Upper lobe of left lung (tissue), 6 donors: ENCODE data around the gene PITX1. TPM values are rescaled to one million over a fixed set of nuclear protein-coding genes. Genes with fewer than 3 reads are reported as not detected.

Experiments used
- ATAC-seq, 2 donors: fragments of 200-7000 bp; cut with Tn5 transposase; one replicate each; pipeline ENCODE4 v1.9.1; 2022; ENCODE audit warnings: mild to moderate bottlenecking in 2 of 2, moderate library complexity in 2 of 2; ENCODE audit not compliant: low FRiP score in 2 of 2
- DNase-seq, 2 donors: peaks; one replicate each; pipeline ENCODE4 v3.0.0-alpha.2; 2019 to 2020
- H3K27ac ChIP-seq, 4 donors: fragments of 200-600 bp; sonication (generic); one replicate each; pipeline ENCODE4 v1.5.1; 2016 to 2019
- H3K27me3 ChIP-seq, 4 donors: fragments of 200-600 bp; sonication (generic); one replicate each; pipeline ENCODE4 v1.5.1; 2017 to 2019
- H3K36me3 ChIP-seq, 4 donors: fragments of 200-600 bp; sonication (generic); one replicate each; pipeline ENCODE4 v1.5.1; 2016 to 2019
- H3K4me1 ChIP-seq, 4 donors: fragments of 200-600 bp; sonication (generic); one replicate each; pipeline ENCODE4 v1.5.1; 2018 to 2019
- H3K4me3 ChIP-seq, 4 donors: fragments of 200-600 bp; sonication (generic); one replicate each; pipeline ENCODE4 v1.5.1; 2017 to 2019; ENCODE audit warnings: mild to moderate bottlenecking in 2 of 4, moderate library complexity in 1 of 4
- H3K9me3 ChIP-seq, 4 donors: fragments of 200-600 bp; sonication (generic); one replicate each; pipeline ENCODE4 v1.5.1; 2018 to 2019
- CTCF ChIP-seq, 6 experiments: fragments of 450-650 bp in 4 of 6; fragments of 200-600 bp in 2 of 6; sonication (generic) in 2 of 6; IDR thresholded peaks; one replicate each; pipeline ENCODE4 v1.5.1; 2016 to 2019; ENCODE audit warnings: antibody characterized with exemption in 6 of 6
- EP300 ChIP-seq, 4 donors: sonication (generic); formaldehyde crosslinking; IDR thresholded peaks; one replicate each; pipeline ENCODE4 v1.5.1; 2017; ENCODE audit warnings: antibody characterized with exemption in 4 of 4, control low read depth in 2 of 4
- POLR2A ChIP-seq, 4 donors: fragments of 450-650 bp; IDR thresholded peaks; one replicate each; pipeline ENCODE4 v1.5.1; 2016 to 2017; ENCODE audit warnings: antibody characterized with exemption in 4 of 4, mild to moderate bottlenecking in 2 of 4
- POLR2AphosphoS5 ChIP-seq, 2 donors: sonication (generic); formaldehyde crosslinking; IDR thresholded peaks; one replicate each; pipeline ENCODE4 v1.5.1; 2017; ENCODE audit warnings: antibody characterized with exemption in 2 of 2
- WGBS, 2 donors: methylation state at CpG; one replicate each; pipeline ENCODE4 v1.1.5; 2017 to 2018; 5-methylcytosine and 5-hydroxymethylcytosine counted together
- total RNA-seq, 6 donors: library from RNA; depleted of rRNA in 4 of 6; stranded (reverse); fragments of >200 nt in 4 of 6; gene quantifications; one replicate each; pipeline versions ENCODE4 v1.1.0 to v1.2.1, GENCODE V29; 2016 to 2021
- donor health status: DM: no; HTN: no; CAD: no; lungs with moderate emphysema.
- donor health status: DM: no; HTN: yes; CAD: no; lungs with severe emphysema.

The PITX1 gene
- total RNA-seq, 6 donors from 2014 or later = 0.23 to 11.0 (median 1.0) TPM; not detected in 2

- H3K27me3 ChIP-seq = peaks cover 0 to 7% (median 3%) of the 10 kb centered on the region in 4 donors
- H3K4me3 ChIP-seq = no peak overlapping the region
- H3K36me3 ChIP-seq = no peaks in the 10 kb centered on the region
- DNase-seq = no peak
- H3K4me1 ChIP-seq = peaks cover 0 to 4% (median 0%) of the 10 kb centered on the region in 4 donors
- no peak for ATAC-seq
- TF ChIP-seq EP300 (IDR thresholded peaks at IDR 0.05) (no peak), CTCF (IDR thresholded peaks at IDR 0.05) (no peak), POLR2A (IDR thresholded peaks at IDR 0.05) (no peak), POLR2AphosphoS5 (IDR thresholded peaks at IDR 0.05) (no peak)
- WGBS, 2 donors = 24 to 40% methylated on average over 1 of the region's 1 CpG
- no peak overlapping the region for H3K27ac ChIP-seq
- no peaks in the 10 kb centered on the region for H3K9me3 ChIP-seq
Measured at GRCh38 chr5:135048930-135049329, 14.9 kb upstream of the PITX1 start.

GRCh38 chr5:135048286-135048685 lies 14.3 kb upstream of the PITX1 start:
- H3K27me3 ChIP-seq = peaks cover 0 to 7% (median 3%) of the 10 kb centered on the region in 4 donors
- TF ChIP-seq CTCF (IDR thresholded peaks at IDR 0.05) (no peak), POLR2AphosphoS5 (IDR thresholded peaks at IDR 0.05) (no peak)
- H3K9me3 ChIP-seq = no peaks in the 10 kb centered on the region
- DNase-seq (no peak), ATAC-seq (no peak)
- no peak overlapping the region for H3K4me3 ChIP-seq
- H3K4me1 ChIP-seq = peaks cover 0 to 4% (median 0%) of the 10 kb centered on the region in 4 donors
- no peaks in the 10 kb centered on the region for H3K36me3 ChIP-seq
- WGBS, 2 donors = 84 to 93% methylated on average over 2 of the region's 2 CpGs
- H3K27ac ChIP-seq = no peak overlapping the region

- Histone ChIP-seq H3K4me3 (no peak overlapping the region), H3K9me3 (no peaks in the 10 kb centered on the region), H3K27me3 (peaks cover 0 to 11% (median 3%) of the 10 kb centered on the region in 4 donors), H3K27ac (no peak overlapping the region), H3K4me1 (peaks cover 0 to 4% (median 0%) of the 10 kb centered on the region in 4 donors), H3K36me3 (no peaks in the 10 kb centered on the region)
- DNase-seq = no peak
- 38 to 56% methylated on average over 2 of the region's 2 CpGs for WGBS, 2 donors
- no peak for ATAC-seq
- TF ChIP-seq EP300 (IDR thresholded peaks at IDR 0.05) (no peak), POLR2AphosphoS5 (IDR thresholded peaks at IDR 0.05) (no peak), CTCF (IDR thresholded peaks at IDR 0.05) (no peak), POLR2A (IDR thresholded peaks at IDR 0.05) (no peak)
Measured at GRCh38 chr5:135047347-135047695, 13.3 kb upstream of the PITX1 start.

- 70 to 83% methylated on average over 5 of the region's 5 CpGs for WGBS, 2 donors
- H3K36me3 ChIP-seq = no peaks in the 10 kb centered on the region
- H3K4me1 ChIP-seq = peaks cover 0 to 4% (median 0%) of the 10 kb centered on the region in 4 donors
- TF ChIP-seq POLR2A (IDR thresholded peaks at IDR 0.05) (no peak), CTCF (IDR thresholded peaks at IDR 0.05) (no peak), POLR2AphosphoS5 (IDR thresholded peaks at IDR 0.05) (no peak), EP300 (IDR thresholded peaks at IDR 0.05) (no peak)
- ATAC-seq (no peak), DNase-seq (no peak)
- H3K27ac ChIP-seq = no peak overlapping the region
- peaks cover 0 to 11% (median 3%) of the 10 kb centered on the region in 4 donors for H3K27me3 ChIP-seq
- no peak overlapping the region for H3K4me3 ChIP-seq
- H3K9me3 ChIP-seq = no peaks in the 10 kb centered on the region
Measured at GRCh38 chr5:135046661-135047346, 12.8 kb upstream of the PITX1 start.

GRCh38 chr5:135045488-135045887 lies 11.5 kb upstream of the PITX1 start:
- no peaks in the 10 kb centered on the region for H3K9me3 ChIP-seq
- no peak overlapping the region for H3K27ac ChIP-seq
- H3K36me3 ChIP-seq = no peaks in the 10 kb centered on the region
- H3K4me3 ChIP-seq = no peak overlapping the region
- peaks cover 0 to 7% (median 2%) of the 10 kb centered on the region in 4 donors for H3K4me1 ChIP-seq
- DNase-seq = no peak
- peaks cover 0 to 19% (median 8%) of the 10 kb centered on the region in 4 donors for H3K27me3 ChIP-seq
- TF ChIP-seq CTCF (IDR thresholded peaks at IDR 0.05) (no peak), EP300 (IDR thresholded peaks at IDR 0.05) (no peak), POLR2AphosphoS5 (IDR thresholded peaks at IDR 0.05) (no peak), POLR2A (IDR thresholded peaks at IDR 0.05) (no peak)
- no peak for ATAC-seq
